22Rv1 (cell line): ENCODE measurements around the gene ANKHD1.
"Not testable (repeated sequence)": the region's sequence is repeated elsewhere in the genome, so short reads cannot be mapped to it uniquely, and the experiment has no call there.

Experiments
- H3K27ac ChIP-seq: fragments of 450-650 bp; 2 replicates; pipeline ENCODE4 v1.5.1; 2017
- ZFX ChIP-seq: fragments of 450-650 bp; IDR thresholded peaks from 2 replicates; pipeline ENCODE4 v1.6.1; 2017; ENCODE audit warnings: antibody characterized with exemption, borderline replicate concordance
- TF ChIP-seq, protein P1 (sequence below): fragments of 450-650 bp; IDR thresholded peaks from 2 replicates; pipeline ENCODE4 v1.5.1; 2017; ENCODE audit warnings: mild to moderate bottlenecking

The ANKHD1 gene

DNA sequence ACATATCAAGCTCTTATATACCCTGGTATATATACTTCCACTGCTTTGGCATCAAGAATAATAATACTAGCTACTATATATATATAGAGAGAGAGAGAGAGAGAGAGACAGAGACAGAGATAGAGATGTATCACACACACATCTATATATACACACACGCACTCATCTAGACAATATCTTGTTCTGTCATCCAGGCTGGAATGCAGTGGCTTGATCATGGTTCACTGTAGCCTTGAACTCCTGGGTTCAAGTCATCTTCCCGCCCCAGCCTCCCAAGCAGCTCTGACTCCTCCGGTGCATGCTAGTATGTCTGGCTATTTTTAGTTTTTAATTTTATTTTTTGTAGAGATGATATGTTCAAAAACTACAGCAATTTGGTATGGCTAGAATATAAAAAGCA lies 22.5 kb downstream of the ANKHD1 start:
- no peak overlapping the region for H3K27ac ChIP-seq

DNA sequence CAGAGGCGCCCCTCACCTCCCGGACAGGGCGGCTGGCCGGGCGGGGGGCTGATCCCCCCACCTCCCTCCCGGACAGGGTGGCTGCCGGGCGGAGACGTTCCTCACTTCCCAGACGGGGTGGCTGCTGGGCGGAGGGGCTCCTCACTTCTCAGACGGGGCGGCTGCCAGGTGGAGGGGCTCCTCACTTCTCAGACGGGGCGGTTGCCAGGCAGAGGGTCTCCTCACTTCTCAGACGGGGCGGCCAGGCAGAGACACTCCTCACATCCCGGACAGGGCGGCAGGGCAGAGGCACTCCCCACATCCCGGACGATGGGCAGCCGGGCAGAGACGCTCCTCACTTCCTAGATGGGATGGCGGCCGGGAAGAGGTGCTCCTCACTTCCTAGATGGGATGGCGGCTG lies 26.1 kb downstream of the ANKHD1 start:
- H3K27ac ChIP-seq = not testable (repeated sequence)

More for the DNA sequence above, 22.5 kb downstream of the ANKHD1 start:
- TF ChIP-seq, protein P1, sequence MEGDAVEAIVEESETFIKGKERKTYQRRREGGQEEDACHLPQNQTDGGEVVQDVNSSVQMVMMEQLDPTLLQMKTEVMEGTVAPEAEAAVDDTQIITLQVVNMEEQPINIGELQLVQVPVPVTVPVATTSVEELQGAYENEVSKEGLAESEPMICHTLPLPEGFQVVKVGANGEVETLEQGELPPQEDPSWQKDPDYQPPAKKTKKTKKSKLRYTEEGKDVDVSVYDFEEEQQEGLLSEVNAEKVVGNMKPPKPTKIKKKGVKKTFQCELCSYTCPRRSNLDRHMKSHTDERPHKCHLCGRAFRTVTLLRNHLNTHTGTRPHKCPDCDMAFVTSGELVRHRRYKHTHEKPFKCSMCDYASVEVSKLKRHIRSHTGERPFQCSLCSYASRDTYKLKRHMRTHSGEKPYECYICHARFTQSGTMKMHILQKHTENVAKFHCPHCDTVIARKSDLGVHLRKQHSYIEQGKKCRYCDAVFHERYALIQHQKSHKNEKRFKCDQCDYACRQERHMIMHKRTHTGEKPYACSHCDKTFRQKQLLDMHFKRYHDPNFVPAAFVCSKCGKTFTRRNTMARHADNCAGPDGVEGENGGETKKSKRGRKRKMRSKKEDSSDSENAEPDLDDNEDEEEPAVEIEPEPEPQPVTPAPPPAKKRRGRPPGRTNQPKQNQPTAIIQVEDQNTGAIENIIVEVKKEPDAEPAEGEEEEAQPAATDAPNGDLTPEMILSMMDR = no peak
- no peak for TF ChIP-seq ZFX

DNA sequence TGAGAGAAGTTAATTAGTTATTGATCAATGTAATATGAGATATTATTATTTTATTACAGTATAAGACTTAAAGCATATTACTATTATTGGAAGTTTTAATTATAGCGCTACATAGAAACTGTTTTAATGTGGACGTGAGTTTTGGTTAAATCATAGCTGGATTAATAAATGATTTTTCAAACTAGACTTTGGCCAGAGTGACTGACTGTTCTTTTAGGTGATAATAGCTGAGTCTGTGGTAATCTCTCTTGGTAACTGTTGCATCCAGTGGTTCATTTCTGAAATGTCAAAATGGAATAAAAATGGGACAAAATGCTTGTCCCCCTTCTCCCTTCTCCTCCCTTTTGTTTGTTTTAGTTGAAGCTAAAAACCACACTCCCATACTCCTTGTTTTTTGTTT lies 28.1 kb downstream of the ANKHD1 start:
- no peak for TF ChIP-seq ZFX
- TF ChIP-seq, protein P1 = no peak
- no peak overlapping the region for H3K27ac ChIP-seq

DNA sequence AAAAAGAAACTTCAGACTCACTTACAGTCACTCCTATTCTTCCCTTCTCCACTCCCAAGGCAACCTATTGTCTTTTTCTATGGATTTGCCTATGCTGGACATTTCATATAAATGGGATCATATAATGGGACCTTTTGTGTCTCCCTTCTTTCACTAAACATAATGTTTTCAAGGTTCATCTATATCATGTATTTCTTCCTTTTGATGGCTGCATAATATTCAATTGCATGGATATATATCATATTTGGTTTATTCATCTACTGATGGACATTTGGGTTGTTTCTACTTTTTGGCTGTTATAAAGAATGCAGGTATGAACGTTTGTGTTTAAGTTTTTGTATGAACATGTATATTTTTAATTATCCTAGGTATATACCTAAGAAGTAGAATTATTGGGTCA lies 30.6 kb downstream of the ANKHD1 start:
- H3K27ac ChIP-seq = no peak overlapping the region; the same call in 1 of the 2 replicates
- no peak for TF ChIP-seq ZFX
- TF ChIP-seq, protein P1 = no peak

DNA sequence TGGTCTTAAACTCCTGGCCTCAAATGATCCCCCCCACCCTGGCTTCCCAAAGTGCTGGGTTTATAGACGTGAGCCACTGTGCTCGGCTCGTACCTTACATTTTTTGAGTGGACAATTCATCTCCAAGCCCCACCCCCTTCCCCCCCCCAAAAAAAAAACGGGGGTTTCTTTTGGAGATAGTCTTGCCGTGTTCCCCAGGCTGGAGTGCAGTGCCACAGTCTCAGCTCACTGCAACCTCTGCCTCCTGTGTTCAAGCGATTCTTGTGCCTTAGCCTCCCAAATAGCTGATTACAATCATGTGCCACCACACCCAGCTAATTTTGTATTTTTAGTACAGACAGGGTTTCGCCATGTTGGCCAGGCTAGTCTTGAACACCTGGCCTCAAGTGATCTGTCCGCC lies 31.3 kb downstream of the ANKHD1 start:
- H3K27ac ChIP-seq = no peak overlapping the region
- TF ChIP-seq, protein P1 = no peak
- no peak for TF ChIP-seq ZFX

DNA sequence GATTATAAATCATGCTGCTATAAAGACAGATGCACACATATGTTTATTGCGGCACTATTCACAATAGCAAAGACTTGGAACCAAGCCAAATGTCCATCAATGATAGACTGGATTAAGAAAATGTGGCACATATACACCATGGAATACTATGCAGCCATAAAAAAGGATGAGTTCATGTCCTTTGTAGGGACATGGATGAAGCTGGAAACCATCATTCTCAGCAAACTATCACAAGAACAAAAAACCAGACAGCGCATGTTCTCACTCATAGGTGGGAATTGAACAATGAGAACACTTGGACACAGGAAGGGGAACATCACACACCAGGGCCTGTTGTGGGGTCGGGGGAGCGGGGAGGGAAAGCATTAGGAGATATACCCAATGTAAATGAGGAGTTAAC lies 55.7 kb downstream of the ANKHD1 start:
- not testable (repeated sequence) for H3K27ac ChIP-seq

DNA sequence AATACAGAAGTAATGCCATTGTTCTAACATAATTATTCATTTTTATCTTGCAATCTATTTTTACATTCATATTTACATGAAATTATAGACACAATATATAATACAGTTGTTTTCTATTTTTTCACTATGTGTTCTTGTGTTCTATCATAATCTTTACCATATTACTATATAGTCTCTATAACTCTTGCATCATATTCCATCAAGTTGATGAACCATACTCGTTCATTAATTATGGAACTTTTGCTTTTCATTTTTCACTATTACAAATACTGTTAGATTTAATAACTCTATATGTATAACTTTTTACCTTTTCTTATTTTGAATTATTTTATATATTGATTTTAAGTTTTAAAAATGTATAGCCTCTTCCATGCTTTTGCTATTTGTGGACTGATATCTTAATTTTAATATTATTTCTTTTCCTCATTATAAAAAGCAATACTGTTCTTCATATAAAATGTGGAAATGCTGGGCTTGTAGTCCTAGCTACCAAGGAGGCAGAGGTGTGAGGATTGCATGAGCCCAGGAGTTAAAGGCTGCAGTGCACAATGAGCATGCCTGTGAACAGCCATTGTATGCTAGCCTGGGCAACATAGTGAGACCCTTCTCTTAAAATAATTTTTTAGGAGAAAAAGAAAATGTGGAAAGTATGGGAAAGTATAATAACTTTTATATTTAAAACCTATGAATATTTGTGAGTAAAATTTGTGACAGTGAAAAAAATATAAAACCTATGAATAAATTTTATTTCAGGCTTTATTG lies 65.5 kb downstream of the ANKHD1 start:
- TF ChIP-seq ZFX = no peak
- TF ChIP-seq, protein P1 = no peak
- H3K27ac ChIP-seq = no peak overlapping the region

DNA sequence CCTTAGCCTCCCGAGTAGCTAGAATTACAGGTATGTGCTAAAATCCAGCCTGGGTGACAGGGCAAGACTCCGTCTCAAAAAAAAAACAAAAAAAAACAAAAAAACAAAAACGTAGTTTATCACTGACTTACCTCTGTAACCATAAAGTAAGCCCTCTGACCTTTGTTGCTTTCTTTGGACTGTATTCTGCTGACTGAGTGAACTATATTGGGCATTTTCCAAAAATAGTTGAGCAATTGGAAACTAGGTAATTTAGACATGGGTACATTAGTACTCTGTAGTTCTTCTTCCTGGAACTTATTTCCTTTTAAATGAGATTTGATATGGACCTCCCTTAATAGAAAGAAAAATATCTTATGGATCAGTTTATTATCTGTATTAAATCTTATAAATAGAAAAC lies 66.6 kb downstream of the ANKHD1 start:
- no peak overlapping the region for H3K27ac ChIP-seq
- no peak for TF ChIP-seq ZFX
- TF ChIP-seq, protein P1 = no peak
